ENCODE results near the gene BPIFB1.

DNA sequence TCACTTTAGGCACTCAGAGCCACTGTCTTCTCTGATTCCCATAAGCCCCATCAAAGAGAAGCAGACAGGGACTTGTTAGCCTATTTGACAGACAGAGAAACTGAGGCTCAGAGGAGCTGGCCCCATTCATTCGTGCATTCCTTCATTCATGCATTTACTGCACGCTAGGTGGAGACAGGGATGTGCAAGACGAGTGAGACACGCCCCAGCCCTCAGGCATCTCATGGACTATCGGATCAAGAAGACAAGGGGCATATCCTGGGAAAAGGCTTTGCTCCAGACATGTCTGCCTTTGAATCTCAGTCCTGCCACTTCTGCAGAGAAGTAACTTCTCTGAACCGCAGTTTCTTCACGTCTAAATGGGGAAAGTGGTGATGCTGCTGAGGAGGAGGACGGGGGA lies 54.1 kb downstream of the BPIFB1 start:
- TF ChIP-seq CREB1 (CRISPR knock-in tag; IDR thresholded peaks at IDR 0.05) (no peak), CTCF (IDR thresholded peaks at IDR 0.05) (no peak), IRF2 (CRISPR knock-in tag; IDR thresholded peaks at IDR 0.05; ENCODE audit: borderline replicate concordance, low read depth) (no peak), TEAD1 (CRISPR knock-in tag; IDR thresholded peaks at IDR 0.05) (no peak)
